K562 (cell line): ENCODE results near the gene CDC20.

Source experiments
- CREM ChIP-seq: IDR thresholded peaks from 2 replicates; pipeline ENCODE4 v1.6.1; 2014; ENCODE audit warnings: antibody characterized with exemption, low read depth
- CTCF ChIP-seq, 3 experiments: IDR thresholded peaks in 2 of 3; conservative IDR thresholded peaks in 1 of 3; 2 replicates each; pipeline ENCODE4 v1.5.1; 2011 to 2012; ENCODE audit warnings: low read length in 3 of 3, mild to moderate bottlenecking in 3 of 3, control low read depth in 2 of 3, improper control_type of control experiment in 1 of 3, inconsistent platforms in 1 of 3, low read depth in 1 of 3, mixed read lengths in 1 of 3, moderate library complexity in 1 of 3; ENCODE audit not compliant: insufficient read depth in 2 of 3
- HMBOX1 ChIP-seq: sonication (generic); IDR thresholded peaks from 2 replicates; pipeline ENCODE4 v1.6.1; 2016
- HOMEZ ChIP-seq: fragments of 250-450 bp; sonication (Bioruptor Pico); IDR thresholded peaks from 2 replicates; pipeline ENCODE4 v1.4.0; 2020; ENCODE audit warnings: mild to moderate bottlenecking, moderate library complexity
- KLF1 ChIP-seq: fragments of 450-650 bp; IDR thresholded peaks from 2 replicates; pipeline ENCODE4 v1.6.1; 2016; ENCODE audit warnings: missing genetic modification characterization, missing compliant biosample characterization
- RREB1 ChIP-seq: fragments of 250-450 bp; sonication (Bioruptor Pico); IDR thresholded peaks from 2 replicates; pipeline ENCODE4 v1.4.0; 2020
- TCF7 ChIP-seq: sonication (generic); IDR thresholded peaks from 2 replicates; pipeline ENCODE4 v1.6.1; 2016; ENCODE audit warnings: antibody characterized with exemption, borderline replicate concordance

GRCh38 chr1:43354471-43354870 lies 4.3 kb upstream of the CDC20 start:
- TF ChIP-seq TCF7 (no peak), CTCF (IDR thresholded peaks at IDR 0.05 in 2 of 3, conservative IDR thresholded peaks at IDR 0.05 in 1 of 3; ENCODE audit: insufficient read depth in 2 of 3, low read depth in 1 of 3, low read length in 3 of 3) (no peak), HOMEZ (CRISPR knock-in tag) (no peak), HMBOX1 (no peak), CREM (no peak), KLF1 (tag) (no peak), RREB1 (no peak)
